T-helper 2 cell treated with Interferon-gamma antibody and Interleukin-4, amounts not matched to agents 5 μg/mL and 100 μg/mL, for 36 hours (primary cell): ENCODE data around the gene CTNND2.

Experiments used
- DNase-seq: peaks from one replicate; pipeline ENCODE4 v3.0.0; 2021; ENCODE audit warnings: low spot score
- H3K27ac Mint-ChIP-seq: one replicate; pipeline ENCODE4 v1.8.0; 2021; ENCODE audit warnings: mild to moderate bottlenecking, mixed read lengths
- H3K27me3 Mint-ChIP-seq: one replicate; pipeline ENCODE4 v1.8.0; 2021; ENCODE audit warnings: low read depth, mixed read lengths
- H3K36me3 Mint-ChIP-seq: one replicate; pipeline ENCODE4 v1.8.0; 2021; ENCODE audit warnings: low read depth, mixed read lengths
- H3K4me1 Mint-ChIP-seq: one replicate; pipeline ENCODE4 v1.8.0; 2021; ENCODE audit warnings: low read depth, mixed read lengths
- H3K4me3 Mint-ChIP-seq: one replicate; pipeline ENCODE4 v1.8.0; 2022; ENCODE audit warnings: mild to moderate bottlenecking, moderate library complexity, mixed read lengths
- H3K9me3 Mint-ChIP-seq: one replicate; pipeline ENCODE4 v1.8.0; 2021; ENCODE audit warnings: mixed read lengths

Gene CTNND2

DNA sequence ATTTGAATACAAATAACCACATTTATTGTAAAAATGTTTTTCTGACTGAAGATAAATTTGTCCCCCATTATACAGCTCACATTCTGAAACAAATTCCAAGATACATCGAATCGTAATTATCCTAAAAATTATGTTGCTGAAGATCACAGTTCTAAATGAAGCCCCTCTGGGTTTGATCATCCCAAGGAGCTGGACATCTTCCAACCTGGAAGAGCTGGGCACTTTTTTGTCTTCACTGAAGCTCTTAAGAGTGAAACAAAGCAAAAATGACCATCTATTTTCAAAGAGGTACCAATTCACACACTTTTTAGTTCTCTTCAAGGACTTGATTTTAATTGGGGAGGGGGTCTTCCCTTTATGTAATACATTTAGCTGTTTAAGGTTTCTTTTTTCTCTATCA, 5.5 kb downstream of the CTNND2 start:
- Mint-ChIP-seq H3K9me3 (no peaks in the 10 kb centered on the region), H3K27ac (no peak overlapping the region), H3K4me1 (peaks cover 2% of the 10 kb centered on the region), H3K4me3 (no peak overlapping the region), H3K36me3 (no peaks in the 10 kb centered on the region), H3K27me3 (peaks cover 21% of the 10 kb centered on the region)
- DNase-seq, result no peak

DNA sequence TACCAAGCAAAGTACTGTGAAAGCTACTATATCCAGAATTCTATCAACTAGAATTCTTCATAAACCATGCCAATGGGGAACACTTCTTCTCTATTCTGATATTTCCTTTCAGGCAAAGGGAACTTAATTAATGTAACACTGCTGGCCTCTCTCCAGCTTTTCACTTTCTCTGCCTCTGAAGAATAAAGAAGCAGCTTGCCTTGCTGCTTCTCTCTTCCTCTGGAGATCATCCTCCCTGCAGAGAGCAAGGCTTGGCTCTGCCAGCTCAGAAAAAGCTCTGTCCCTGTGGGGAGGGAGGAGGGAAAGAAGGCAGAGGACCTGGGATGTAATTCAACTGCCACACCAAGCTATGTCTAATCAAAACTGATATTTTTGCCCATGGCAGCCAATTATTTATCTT, 6.5 kb downstream of the CTNND2 start:
- H3K27me3 Mint-ChIP-seq, result peaks cover 14% of the 10 kb centered on the region
- no peaks in the 10 kb centered on the region for H3K9me3 Mint-ChIP-seq
- no peak overlapping the region for H3K4me3 Mint-ChIP-seq
- no peak for DNase-seq
- H3K4me1 Mint-ChIP-seq, result peaks cover under 1% of the 10 kb centered on the region
- no peaks in the 10 kb centered on the region for H3K36me3 Mint-ChIP-seq
- H3K27ac Mint-ChIP-seq, result no peak overlapping the region

DNA sequence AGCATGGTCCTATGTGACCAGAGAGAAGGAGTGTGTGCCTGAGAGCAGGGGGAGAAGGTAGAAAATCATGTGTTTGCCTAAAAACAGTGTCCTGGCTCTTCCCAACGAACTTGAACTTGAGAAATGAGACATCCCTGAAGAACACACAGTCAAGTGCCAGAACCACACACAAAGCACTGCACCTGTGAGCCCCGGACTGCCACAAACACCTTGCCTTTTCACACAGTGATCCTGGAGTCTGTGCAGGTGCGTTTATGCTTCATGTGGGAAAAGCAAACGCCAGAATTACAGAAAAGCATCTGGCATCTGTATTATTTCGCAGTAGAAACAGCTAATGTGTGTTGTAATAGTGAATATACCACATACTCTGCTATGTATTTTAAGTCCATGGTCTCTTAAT, 9.3 kb downstream of the CTNND2 start:
- Mint-ChIP-seq H3K4me3 (no peak overlapping the region), H3K27me3 (no peaks in the 10 kb centered on the region), H3K4me1 (no peaks in the 10 kb centered on the region), H3K9me3 (no peaks in the 10 kb centered on the region), H3K36me3 (no peaks in the 10 kb centered on the region), H3K27ac (no peak overlapping the region)
- no peak for DNase-seq

DNA sequence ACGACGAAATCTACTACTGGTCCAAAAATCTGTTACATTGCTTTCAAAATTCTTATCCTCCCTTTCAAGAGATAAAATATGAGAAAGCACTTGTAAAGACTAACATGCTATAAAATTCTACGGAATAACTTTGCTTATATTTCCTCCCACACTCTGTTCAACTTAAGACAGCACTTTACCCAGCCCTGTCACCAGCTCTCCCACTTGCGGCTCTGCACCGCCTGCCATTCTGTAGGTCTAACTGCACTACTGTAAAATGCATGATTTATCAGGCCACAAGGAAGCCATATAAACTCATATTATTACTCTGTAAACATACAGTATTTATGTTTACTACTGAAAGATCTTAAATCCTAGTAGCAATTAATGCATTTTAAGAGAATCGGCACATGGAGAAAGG, 11.4 kb downstream of the CTNND2 start:
- Mint-ChIP-seq H3K36me3 (no peaks in the 10 kb centered on the region), H3K27me3 (no peaks in the 10 kb centered on the region), H3K9me3 (no peaks in the 10 kb centered on the region), H3K4me1 (no peaks in the 10 kb centered on the region), H3K27ac (no peak overlapping the region), H3K4me3 (no peak overlapping the region)
- DNase-seq, result no peak

DNA sequence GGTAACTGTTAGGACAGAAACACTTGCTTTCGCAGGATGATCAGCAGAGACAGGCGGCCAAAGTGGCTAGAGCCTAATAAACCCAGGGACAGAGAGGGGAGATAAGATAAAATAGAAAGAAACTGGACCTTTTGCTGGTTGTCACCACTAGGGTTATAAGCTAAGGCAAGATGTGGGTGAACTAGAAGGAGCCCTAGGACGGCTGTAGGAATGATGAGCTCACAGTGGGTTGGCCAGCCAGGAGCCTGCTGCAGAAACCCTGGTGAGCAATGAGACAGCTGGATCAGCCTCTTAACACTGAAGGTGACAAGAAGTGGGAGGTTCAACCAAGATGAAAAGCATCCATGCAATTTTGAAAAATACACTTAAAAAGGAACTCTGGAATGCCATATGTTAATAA, 13.5 kb downstream of the CTNND2 start:
- Mint-ChIP-seq H3K27ac (no peak overlapping the region), H3K9me3 (no peaks in the 10 kb centered on the region), H3K27me3 (no peaks in the 10 kb centered on the region), H3K4me3 (no peak overlapping the region), H3K36me3 (no peaks in the 10 kb centered on the region), H3K4me1 (no peaks in the 10 kb centered on the region)
- no peak for DNase-seq

DNA sequence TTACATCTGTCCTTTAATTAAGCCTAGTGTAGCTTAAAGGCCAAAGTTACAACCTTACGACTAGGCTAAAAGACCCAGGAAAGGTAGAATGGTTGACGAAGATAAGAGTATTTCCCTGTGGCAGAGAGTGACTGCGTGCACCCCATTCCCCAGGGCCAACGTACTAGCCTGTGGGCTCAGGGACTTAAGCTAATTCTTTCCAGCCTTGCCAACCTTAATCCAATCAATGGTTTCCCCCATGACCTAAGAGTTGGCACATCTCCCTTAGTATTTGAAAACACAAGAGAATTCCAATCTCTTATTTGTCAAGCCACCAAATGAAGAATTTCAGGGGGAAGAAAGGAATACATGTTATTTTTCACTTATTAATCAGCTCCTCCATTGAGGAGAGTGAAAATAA, 16.0 kb downstream of the CTNND2 start:
- peaks cover 16% of the 10 kb centered on the region for H3K9me3 Mint-ChIP-seq
- H3K4me3 Mint-ChIP-seq, result no peak overlapping the region
- H3K36me3 Mint-ChIP-seq, result no peaks in the 10 kb centered on the region
- H3K27me3 Mint-ChIP-seq, result no peaks in the 10 kb centered on the region
- DNase-seq, result no peak
- no peak overlapping the region for H3K27ac Mint-ChIP-seq
- no peaks in the 10 kb centered on the region for H3K4me1 Mint-ChIP-seq

DNA sequence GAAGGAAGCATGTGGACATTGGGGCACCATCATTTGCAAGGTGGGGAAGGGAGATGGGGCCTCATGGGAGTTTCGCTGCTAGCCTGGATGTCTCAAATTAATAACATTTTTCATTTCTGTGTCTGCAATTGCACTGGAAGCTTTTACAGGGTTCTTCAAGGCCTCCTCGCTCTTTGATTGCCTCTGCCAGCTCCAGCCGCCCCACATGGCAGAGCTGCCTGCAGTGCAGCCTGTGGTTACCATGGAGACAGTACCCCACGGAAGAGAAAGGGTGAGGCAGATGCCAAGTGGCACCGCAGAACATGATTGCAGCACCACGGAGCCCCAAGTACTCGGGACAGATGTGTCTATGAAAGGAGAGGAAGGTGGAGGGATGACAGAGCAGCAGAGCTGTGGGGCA, 25.4 kb downstream of the CTNND2 start:
- H3K4me1 Mint-ChIP-seq, result no peaks in the 10 kb centered on the region
- no peak overlapping the region for H3K4me3 Mint-ChIP-seq
- no peaks in the 10 kb centered on the region for H3K36me3 Mint-ChIP-seq
- peaks cover 14% of the 10 kb centered on the region for H3K9me3 Mint-ChIP-seq
- no peaks in the 10 kb centered on the region for H3K27me3 Mint-ChIP-seq
- no peak for DNase-seq
- no peak overlapping the region for H3K27ac Mint-ChIP-seq

DNA sequence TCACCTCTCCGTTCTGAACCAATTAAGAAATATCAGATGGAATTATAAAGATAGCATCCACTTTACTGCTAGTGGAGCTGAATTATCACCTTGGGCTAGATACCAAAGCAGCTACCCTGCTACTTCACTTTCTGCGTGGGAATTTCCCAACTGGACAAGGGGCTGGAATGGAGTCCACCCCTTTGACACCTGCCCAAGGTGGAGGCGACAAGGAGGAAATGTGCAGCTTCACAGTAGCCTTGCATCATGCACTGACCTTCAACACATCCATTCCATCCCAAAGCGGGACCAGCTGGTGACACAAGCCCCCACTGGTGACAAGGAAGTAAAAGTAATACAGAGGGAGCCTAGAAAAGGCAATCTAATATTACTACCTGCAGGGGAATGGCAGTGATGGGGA, 30.7 kb downstream of the CTNND2 start:
- H3K27ac Mint-ChIP-seq, result no peak overlapping the region

DNA sequence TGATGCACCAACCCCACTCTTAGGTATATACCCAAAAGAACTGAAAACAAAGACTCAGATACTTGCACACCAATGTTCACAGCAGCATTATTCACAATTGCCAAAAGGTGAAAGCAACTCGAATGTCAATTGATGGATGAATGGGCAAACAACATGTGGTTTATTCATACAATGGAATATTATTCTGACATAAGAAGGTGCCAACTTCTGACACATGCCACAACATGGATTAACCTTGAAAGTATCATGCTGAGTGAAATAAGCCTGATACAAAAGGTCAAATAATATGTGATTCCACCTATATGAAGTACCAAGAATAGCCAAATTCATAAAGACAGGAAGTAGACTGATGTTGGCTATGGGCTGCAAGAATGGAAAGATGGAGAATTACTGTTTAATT, 35.0 kb downstream of the CTNND2 start:
- Mint-ChIP-seq H3K27me3 (no peaks in the 10 kb centered on the region), H3K9me3 (peaks cover 25% of the 10 kb centered on the region), H3K27ac (no peak overlapping the region), H3K4me1 (no peaks in the 10 kb centered on the region), H3K36me3 (no peaks in the 10 kb centered on the region), H3K4me3 (no peak overlapping the region)
- DNase-seq, result no peak

More for the DNA sequence above, 30.7 kb downstream of the CTNND2 start:
- DNase-seq, result no peak
- Mint-ChIP-seq H3K36me3 (no peaks in the 10 kb centered on the region), H3K4me3 (no peak overlapping the region), H3K9me3 (peaks cover 15% of the 10 kb centered on the region), H3K27me3 (no peaks in the 10 kb centered on the region), H3K4me1 (no peaks in the 10 kb centered on the region)

DNA sequence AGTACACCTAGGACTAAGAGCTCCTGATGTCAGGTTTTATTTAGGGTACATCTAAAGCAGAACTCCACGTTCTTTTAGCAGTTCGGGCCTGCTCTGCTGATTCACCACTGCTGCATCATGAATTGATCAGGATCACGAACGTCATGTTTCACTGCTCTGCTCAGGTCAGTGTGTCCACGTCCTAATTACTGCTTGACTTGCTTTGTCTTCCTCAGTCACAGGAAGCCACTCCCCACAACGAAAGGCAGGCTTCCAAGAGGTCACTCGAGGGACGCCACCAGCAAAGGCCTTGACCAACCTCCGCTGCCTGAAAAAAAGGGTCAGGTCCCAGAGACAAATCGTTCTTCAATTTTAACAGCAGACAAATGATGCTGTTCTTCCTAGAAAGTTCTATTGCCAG, 40.3 kb downstream of the CTNND2 start:
- no peaks in the 10 kb centered on the region for H3K4me1 Mint-ChIP-seq
- no peak overlapping the region for H3K27ac Mint-ChIP-seq
- H3K36me3 Mint-ChIP-seq, result no peaks in the 10 kb centered on the region
- H3K9me3 Mint-ChIP-seq, result peaks cover 13% of the 10 kb centered on the region
- no peak for DNase-seq
- no peaks in the 10 kb centered on the region for H3K27me3 Mint-ChIP-seq
- H3K4me3 Mint-ChIP-seq, result no peak overlapping the region

DNA sequence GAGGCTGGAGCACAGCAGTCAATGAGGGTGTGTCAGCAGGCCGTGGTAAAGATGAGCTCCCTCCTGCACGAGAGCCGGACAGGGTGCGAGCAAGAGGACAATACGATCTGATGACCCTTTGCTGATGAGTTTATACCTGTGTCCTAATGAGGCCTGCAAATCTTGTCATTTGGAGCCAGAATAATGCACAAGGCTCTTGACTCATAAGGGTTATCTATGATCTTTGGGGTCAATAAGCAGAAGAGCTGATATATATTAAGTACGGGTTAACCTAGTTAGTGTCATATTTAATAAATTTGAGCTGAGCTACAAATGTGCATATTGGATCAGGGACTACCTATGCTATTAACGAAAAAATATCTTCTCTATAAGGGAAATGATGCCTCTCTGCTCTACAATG, 46.9 kb downstream of the CTNND2 start:
- Mint-ChIP-seq H3K4me1 (no peaks in the 10 kb centered on the region), H3K27me3 (no peaks in the 10 kb centered on the region), H3K36me3 (no peaks in the 10 kb centered on the region), H3K9me3 (peaks cover 19% of the 10 kb centered on the region), H3K4me3 (no peak overlapping the region), H3K27ac (no peak overlapping the region)
- no peak for DNase-seq

DNA sequence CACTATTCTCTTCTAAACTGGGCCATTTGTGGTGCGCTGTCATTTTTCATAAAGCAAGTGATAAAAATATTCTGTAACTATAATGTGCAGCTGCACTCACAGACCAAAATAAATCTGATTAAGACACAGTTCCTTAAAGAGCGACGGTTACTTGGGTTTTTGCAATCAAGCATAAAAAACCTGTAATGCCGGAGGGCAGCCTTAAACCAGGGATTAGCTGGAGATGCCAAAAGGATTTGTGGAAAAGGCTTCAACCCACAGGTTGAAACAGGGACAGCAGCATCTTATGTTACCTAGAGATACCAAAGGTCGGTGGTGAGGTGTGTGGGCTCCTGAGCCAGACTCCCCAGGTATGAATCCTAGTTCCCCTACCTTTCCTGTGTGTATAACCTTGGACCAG, 49.3 kb downstream of the CTNND2 start:
- Mint-ChIP-seq H3K27me3 (no peaks in the 10 kb centered on the region), H3K36me3 (no peaks in the 10 kb centered on the region), H3K4me3 (no peak overlapping the region), H3K4me1 (no peaks in the 10 kb centered on the region), H3K9me3 (peaks cover 19% of the 10 kb centered on the region), H3K27ac (no peak overlapping the region)
- no peak for DNase-seq

DNA sequence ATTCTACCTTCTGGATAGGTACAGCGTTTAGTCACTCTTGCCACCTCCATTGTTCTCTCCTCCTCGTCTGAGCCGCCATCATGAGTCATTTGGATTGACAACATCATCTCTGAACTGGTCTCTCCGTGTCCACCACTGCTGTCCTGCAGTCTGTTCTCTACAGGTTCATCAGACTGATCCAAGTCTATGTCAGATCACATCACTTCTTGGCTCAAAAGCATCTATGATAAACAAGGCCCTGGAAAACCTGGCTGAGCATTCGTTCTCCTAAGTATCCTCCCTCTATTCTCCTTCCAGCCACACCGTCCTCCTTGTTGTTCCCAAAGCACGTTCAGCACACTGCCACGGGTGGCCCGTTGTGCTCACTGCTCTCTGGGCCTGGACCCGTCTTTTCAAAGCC, 50.5 kb downstream of the CTNND2 start:
- DNase-seq, result no peak
- peaks cover 18% of the 10 kb centered on the region for H3K9me3 Mint-ChIP-seq
- H3K27me3 Mint-ChIP-seq, result no peaks in the 10 kb centered on the region
- no peak overlapping the region for H3K27ac Mint-ChIP-seq
- H3K4me3 Mint-ChIP-seq, result no peak overlapping the region
- H3K4me1 Mint-ChIP-seq, result no peaks in the 10 kb centered on the region
- no peaks in the 10 kb centered on the region for H3K36me3 Mint-ChIP-seq

DNA sequence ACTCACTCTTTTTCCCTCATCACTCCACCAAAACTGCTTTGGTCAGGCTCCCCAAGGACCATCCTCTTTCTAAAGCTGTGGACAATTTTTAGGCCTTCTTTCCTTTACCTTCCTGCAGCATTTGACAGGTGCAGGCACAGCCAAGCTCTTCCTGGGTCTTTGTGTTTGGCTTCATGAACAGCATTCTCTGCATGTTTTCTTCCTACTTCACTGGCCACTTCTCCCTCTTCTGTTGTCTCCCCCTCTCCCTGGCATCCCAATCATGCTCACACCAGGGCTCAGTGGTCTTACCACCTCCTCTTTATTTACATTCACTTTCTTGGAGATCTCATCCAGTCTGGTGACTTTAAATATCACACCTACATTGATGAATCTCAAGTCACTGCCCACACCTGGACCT, 51.1 kb downstream of the CTNND2 start:
- Mint-ChIP-seq H3K27me3 (no peaks in the 10 kb centered on the region), H3K9me3 (peaks cover 23% of the 10 kb centered on the region), H3K4me3 (no peak overlapping the region), H3K4me1 (no peaks in the 10 kb centered on the region), H3K27ac (no peak overlapping the region), H3K36me3 (no peaks in the 10 kb centered on the region)
- no peak for DNase-seq

DNA sequence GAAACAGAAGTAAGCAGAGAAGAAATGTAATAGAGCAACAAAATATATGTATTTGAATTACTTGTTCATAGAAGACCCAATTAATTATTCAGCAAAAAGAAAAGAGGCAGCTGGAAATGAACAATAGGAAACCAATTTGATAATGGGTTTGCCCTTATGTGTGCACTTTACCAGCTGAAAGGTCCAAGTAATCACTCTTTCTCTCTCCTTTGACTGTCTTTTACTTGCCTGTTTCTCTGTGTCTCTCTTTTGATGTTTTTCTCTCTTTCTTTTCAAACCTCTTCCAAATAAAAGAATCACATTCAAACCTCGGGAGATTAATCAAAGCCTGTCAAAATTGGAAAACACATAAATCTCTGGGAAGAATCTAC, 51.5 kb downstream of the CTNND2 start:
- H3K27me3 Mint-ChIP-seq, result no peaks in the 10 kb centered on the region
- H3K27ac Mint-ChIP-seq, result no peak overlapping the region
- H3K9me3 Mint-ChIP-seq, result peaks cover 22% of the 10 kb centered on the region
- no peak overlapping the region for H3K4me3 Mint-ChIP-seq
- no peaks in the 10 kb centered on the region for H3K36me3 Mint-ChIP-seq
- no peaks in the 10 kb centered on the region for H3K4me1 Mint-ChIP-seq
- DNase-seq, result no peak
